Naive thymus-derived CD4-positive, alpha-beta T cell (primary cell): ENCODE measurements around the gene MOSPD2. TPM values are rescaled to one million over a fixed set of nuclear protein-coding genes. Genes with fewer than 3 reads are reported as not detected.

Source experiments
- ATAC-seq: fragments of 150-1000 bp; cut with Tn5 transposase; 2 replicates; pipeline ENCODE4 v1.10.0; 2021; ENCODE audit warnings: mild to moderate bottlenecking, moderate library complexity
- CTCF ChIA-PET: fragments of 350-600 bp; sonication (Branson Sonifier 250); formaldehyde crosslinking; loops from one replicate; lab custom pipeline; 2021; ENCODE audit warnings: antibody characterized with exemption; lab: Charles Lee
- POLR2A ChIA-PET: fragments of 350-600 bp; sonication (Branson Sonifier 250); formaldehyde crosslinking; loops from one replicate; lab custom pipeline; 2021; ENCODE audit warnings: antibody characterized with exemption, inconsistent platforms; lab: Charles Lee
- DNase-seq, 9 donors: peaks; one replicate each; pipeline versions ENCODE4 v3.0.0 to v3.0.0-alpha.2; 2020 to 2022; ENCODE audit warnings: mixed read lengths in 1 of 9
- H3K27ac ChIP-seq: one replicate; pipeline ENCODE4 v1.7.0; 2013; ENCODE audit warnings: mild to moderate bottlenecking, low read depth, low read length, moderate library complexity
- H3K27me3 ChIP-seq, 2 donors: one replicate each; pipeline ENCODE4 v1.7.0; 2013; ENCODE audit warnings: low read length in 2 of 2, mild to moderate bottlenecking in 2 of 2, moderate library complexity in 2 of 2; ENCODE audit not compliant: control insufficient read depth in 2 of 2, insufficient read depth in 2 of 2
- H3K36me3 ChIP-seq, 3 experiments: 1 replicate in 2 of 3; 2 replicates in 1 of 3; pipeline ENCODE4 v1.7.0; 2013; ENCODE audit warnings: low read length in 3 of 3, mild to moderate bottlenecking in 3 of 3, moderate library complexity in 1 of 3; ENCODE audit not compliant: insufficient read depth in 3 of 3, control insufficient read depth in 2 of 3
- H3K4me1 ChIP-seq, 2 donors: one replicate each; pipeline ENCODE4 v1.7.0; 2013; ENCODE audit warnings: low read length in 2 of 2, mild to moderate bottlenecking in 2 of 2, moderate library complexity in 1 of 2; ENCODE audit not compliant: control insufficient read depth in 2 of 2, insufficient read depth in 2 of 2
- H3K4me3 ChIP-seq: 2 replicates; pipeline ENCODE4 v1.7.0; 2013; ENCODE audit warnings: mild to moderate bottlenecking, low read length
- H3K9me3 ChIP-seq, 3 experiments: 1 replicate in 2 of 3; 2 replicates in 1 of 3; pipeline ENCODE4 v1.7.0; 2013; ENCODE audit warnings: low read length in 3 of 3; ENCODE audit not compliant: control insufficient read depth in 2 of 3
- H3K27ac Mint-ChIP-seq, 9 donors: one replicate each; pipeline ENCODE4 v1.8.0; 2020 to 2022; ENCODE audit warnings: mixed read lengths in 9 of 9, mild to moderate bottlenecking in 8 of 9, moderate library complexity in 5 of 9, inconsistent platforms in 2 of 9
- H3K27me3 Mint-ChIP-seq, 5 donors: one replicate each; pipeline ENCODE4 v1.8.0; 2021 to 2022; ENCODE audit warnings: mixed read lengths in 5 of 5, mild to moderate bottlenecking in 1 of 5
- H3K36me3 Mint-ChIP-seq, 5 donors: one replicate each; pipeline ENCODE4 v1.8.0; 2020 to 2022; ENCODE audit warnings: mixed read lengths in 5 of 5, mild to moderate bottlenecking in 3 of 5, inconsistent platforms in 1 of 5
- H3K4me1 Mint-ChIP-seq, 7 donors: one replicate each; pipeline ENCODE4 v1.8.0; 2020 to 2022; ENCODE audit warnings: mixed read lengths in 7 of 7, mild to moderate bottlenecking in 3 of 7, inconsistent platforms in 1 of 7
- H3K4me3 Mint-ChIP-seq, 10 donors: one replicate each; pipeline ENCODE4 v1.8.0; 2020 to 2022; ENCODE audit warnings: mild to moderate bottlenecking in 10 of 10, mixed read lengths in 10 of 10, moderate library complexity in 6 of 10, inconsistent platforms in 2 of 10
- H3K9me3 Mint-ChIP-seq, 11 donors: one replicate each; pipeline ENCODE4 v1.8.0; 2020 to 2022; ENCODE audit warnings: mixed read lengths in 11 of 11, mild to moderate bottlenecking in 4 of 11, inconsistent platforms in 1 of 11, moderate library complexity in 1 of 11
- intact Hi-C, 2 donors: fragments of 100-400 bp; cut with micrococcal nuclease; formaldehyde crosslinking; loops; one replicate each; pipeline ENCODE4 v1.15.1; 2023
- polyA plus RNA-seq, 2 donors: library from polyadenylated mRNA; unstranded; fragments of 300-500 nt; fragmentation: Illumina TruSeq; gene quantifications; one replicate each; pipeline ENCODE4 v1.2.3, GENCODE V29; 2021
- total RNA-seq, 6 experiments: library from RNA in 5 of 6; stranded (reverse) in 5 of 6; gene quantifications; 1 replicate in 5 of 6; 2 replicates in 1 of 6; pipeline ENCODE4 v1.2.3 and lab custom pipeline; 2021 to 2026

MOSPD2 gene
- total RNA-seq (10 to 100 TPM in 4 of 5 experiments, 1 to 10 TPM in 1; 7.1 to 15.7 (median 13.4) TPM), polyA plus RNA-seq (1 to 10 TPM; 5.3 to 8.0 TPM), total RNA-seq (lab: John Stamatoyannopoulos, UW) (16.8 reads per million, percentile 46 among the genes with 10 or more reads in this experiment)

DNA sequence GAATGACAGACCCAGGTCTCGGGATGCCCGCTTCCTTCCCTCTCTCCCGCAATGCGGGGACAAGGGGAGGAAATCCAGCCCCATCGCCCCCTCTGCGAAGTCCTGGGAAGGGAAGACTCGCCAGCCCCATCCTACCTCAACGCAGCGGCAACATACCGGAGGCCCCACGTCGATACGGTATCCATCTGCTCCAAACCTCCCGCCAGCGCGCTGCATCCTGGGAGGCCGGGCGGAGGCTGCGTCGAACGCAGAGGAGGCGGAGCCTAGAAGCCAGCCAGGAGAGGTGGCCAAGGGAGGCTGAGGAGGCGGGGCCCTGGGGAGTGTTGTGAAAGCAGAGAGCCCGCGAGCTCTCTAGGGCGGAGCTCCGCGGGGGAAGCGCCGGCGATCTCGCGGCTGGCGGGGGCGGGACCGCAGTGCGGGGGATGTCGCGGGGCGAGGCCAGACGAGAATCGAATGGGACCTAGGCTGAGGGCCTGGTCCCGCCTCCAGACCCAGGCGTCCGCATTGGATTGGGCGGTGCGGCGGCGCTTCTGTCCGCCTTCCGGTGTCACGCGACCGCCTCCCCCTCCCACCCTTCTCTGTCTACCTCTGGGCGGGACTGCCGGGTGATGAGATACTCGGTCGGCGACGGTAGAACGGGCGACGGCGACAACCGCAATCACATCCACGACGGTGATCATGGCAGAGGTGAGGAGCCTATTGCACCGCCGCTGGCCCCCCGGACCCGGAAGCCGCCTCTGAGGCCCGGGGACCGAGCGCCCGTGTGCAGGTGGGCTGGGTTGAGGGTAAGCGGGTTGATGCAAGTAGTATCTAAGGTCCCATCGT, at the start of gene MOSPD2, which contains the start of gene FANCB:
MOSPD2 (plus strand) TSS at position 571 of the 825 bp plus-strand sequence; CDS start at position 679, 108 bp downstream.
FANCB (minus strand) TSS at position 219 of the 825 bp plus-strand sequence. CDS start 7,559 bp downstream, outside the sequence.
- ATAC-seq: peak; percentile 95
- intact Hi-C loops: loop anchor here (1.0 to 10.0 kb wide), 16 partner anchors 270 to 1994 kb away; partner anchors contain the start of genes OFD1 (in 2 of the 2), PIGA (in 2 of the 2), TRAPPC2 (in 2 of the 2) and AP1S2 (in 1 of the 2)
- H3K4me3 Mint-ChIP-seq: peak within 1 kb of the TSS; percentile 82 to 94 (median 88)
- peaks cover 4 to 9% of the 10 kb centered on the region in 2 donors for H3K4me1 ChIP-seq
- H3K27me3 Mint-ChIP-seq: no peaks in the 10 kb centered on the region
- ChIA-PET POLR2A (interaction anchor here (1.5 kb wide), 1 partner anchor 462 kb away, joined by 5 read pairs; no protein-coding TSS in a partner anchor), CTCF (no interaction called here)
- H3K4me3 ChIP-seq: peak within 1 kb of the TSS; percentile 76
- peak; percentile 83 to 96 (median 93) for DNase-seq
- H3K36me3 Mint-ChIP-seq: peaks cover 0 to 13% (median 7%) of the 10 kb centered on the region in 5 donors
- H3K27ac Mint-ChIP-seq: peak within 1 kb of the TSS; percentile 75 to 93 (median 88)
- H3K9me3 Mint-ChIP-seq: peaks cover 0 to 2% (median 0%) of the 10 kb centered on the region in 11 donors
- H3K27me3 ChIP-seq: no peaks in the 10 kb centered on the region
- H3K27ac ChIP-seq: peak within 1 kb of the TSS; percentile 76
- H3K36me3 ChIP-seq: no peaks in the 10 kb centered on the region
- no peaks in the 10 kb centered on the region for H3K9me3 ChIP-seq
- H3K4me1 Mint-ChIP-seq: peaks cover 0 to 34% (median 14%) of the 10 kb centered on the region in 7 donors

DNA sequence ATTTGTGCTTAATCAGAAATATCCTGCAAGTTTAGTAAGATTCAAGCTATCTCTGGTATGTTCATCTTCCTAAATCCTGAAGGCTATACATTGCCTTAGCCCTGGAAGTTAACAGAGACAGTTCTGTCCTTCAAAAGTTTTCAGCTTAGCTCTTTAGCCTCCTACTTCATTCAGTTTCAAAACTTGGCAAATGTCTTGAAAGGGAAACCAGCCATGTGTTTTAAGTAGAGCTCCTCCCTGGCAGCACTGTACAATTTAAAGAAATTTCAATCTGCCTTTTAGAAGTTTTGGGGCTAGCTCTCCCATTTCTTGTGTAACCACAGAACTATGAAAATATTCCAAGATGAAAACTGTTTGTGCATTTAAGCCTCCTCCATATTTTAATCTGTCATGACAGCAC, 47.4 kb upstream of the MOSPD2 start:
- Mint-ChIP-seq H3K9me3 (peaks cover 0 to 17% (median 6%) of the 10 kb centered on the region in 11 donors), H3K4me3 (no peak overlapping the region), H3K27ac (no peak overlapping the region), H3K27me3 (peaks cover 0 to 7% (median 0%) of the 10 kb centered on the region in 5 donors), H3K36me3 (peaks cover 0 to 12% (median 0%) of the 10 kb centered on the region in 5 donors), H3K4me1 (no peaks in the 10 kb centered on the region)
- DNase-seq: no peak
- ChIA-PET CTCF (no interaction called here), POLR2A (no interaction called here)
- intact Hi-C loops: no loop called here
- Histone ChIP-seq H3K27me3 (no peaks in the 10 kb centered on the region), H3K9me3 (no peaks in the 10 kb centered on the region), H3K27ac (no peak overlapping the region), H3K4me1 (no peaks in the 10 kb centered on the region), H3K36me3 (no peaks in the 10 kb centered on the region), H3K4me3 (no peak overlapping the region)
- no peak for ATAC-seq

DNA sequence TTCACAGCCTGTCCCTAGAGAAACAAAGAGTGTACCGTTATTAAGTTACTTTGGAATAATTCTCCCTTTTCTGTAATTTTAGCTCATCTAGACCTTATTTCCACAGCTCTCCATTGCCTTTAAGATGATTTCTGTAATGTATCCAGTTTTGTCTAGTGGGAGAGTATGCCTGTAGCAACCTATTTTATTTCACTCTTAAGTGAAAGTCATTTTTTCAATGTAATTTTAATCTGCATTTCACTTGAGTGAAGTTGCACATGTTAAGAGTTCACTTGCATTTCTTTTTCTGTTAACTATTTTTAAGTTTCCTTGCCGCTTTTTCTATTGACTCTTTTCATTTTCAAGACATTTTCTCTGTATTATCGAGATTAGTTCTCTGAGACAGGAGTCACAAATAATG, 46.9 kb upstream of the MOSPD2 start:
- peaks cover 0 to 13% (median 0%) of the 10 kb centered on the region in 5 donors for H3K36me3 Mint-ChIP-seq
- H3K4me1 Mint-ChIP-seq: no peaks in the 10 kb centered on the region
- peaks cover 0 to 17% (median 6%) of the 10 kb centered on the region in 11 donors for H3K9me3 Mint-ChIP-seq
- no peak overlapping the region for H3K4me3 ChIP-seq
- ChIA-PET CTCF (no interaction called here), POLR2A (no interaction called here)
- peaks cover 0 to 7% (median 0%) of the 10 kb centered on the region in 5 donors for H3K27me3 Mint-ChIP-seq
- no peaks in the 10 kb centered on the region for H3K4me1 ChIP-seq
- ATAC-seq (no peak), DNase-seq (no peak)
- H3K27ac ChIP-seq: no peak overlapping the region
- H3K4me3 Mint-ChIP-seq: no peak overlapping the region
- H3K36me3 ChIP-seq: no peaks in the 10 kb centered on the region
- no peaks in the 10 kb centered on the region for H3K9me3 ChIP-seq
- no peak overlapping the region for H3K27ac Mint-ChIP-seq
- H3K27me3 ChIP-seq: no peaks in the 10 kb centered on the region
- intact Hi-C loops: no loop called here

- intact Hi-C loops: no loop called here
- no peak overlapping the region for H3K4me3 ChIP-seq
- no peak overlapping the region for H3K27ac ChIP-seq
- ChIA-PET CTCF (interaction anchor here (0.6 kb wide), 1 partner anchor 21 kb away, joined by 3 read pairs; no protein-coding TSS in a partner anchor), POLR2A (no interaction called here)
- no peaks in the 10 kb centered on the region for H3K4me1 ChIP-seq
- H3K9me3 ChIP-seq: no peaks in the 10 kb centered on the region
- DNase-seq: no peak
- H3K27me3 ChIP-seq: no peaks in the 10 kb centered on the region
- Mint-ChIP-seq H3K4me3 (no peak overlapping the region), H3K27ac (no peak overlapping the region), H3K27me3 (peaks cover 0 to 7% (median 0%) of the 10 kb centered on the region in 5 donors), H3K4me1 (no peaks in the 10 kb centered on the region), H3K9me3 (peaks cover 0 to 17% (median 6%) of the 10 kb centered on the region in 11 donors), H3K36me3 (peaks cover 0 to 20% (median 5%) of the 10 kb centered on the region in 5 donors)
- no peak for ATAC-seq
- H3K36me3 ChIP-seq: no peaks in the 10 kb centered on the region
Observed at GRCh38 chrX:14829643-14830042, 43.6 kb upstream of the MOSPD2 start.

- ATAC-seq (no peak), DNase-seq (no peak)
- Histone ChIP-seq H3K4me1 (no peaks in the 10 kb centered on the region), H3K4me3 (no peak overlapping the region), H3K27ac (no peak overlapping the region), H3K27me3 (no peaks in the 10 kb centered on the region), H3K36me3 (no peaks in the 10 kb centered on the region), H3K9me3 (no peaks in the 10 kb centered on the region)
- Mint-ChIP-seq H3K36me3 (peaks cover 0 to 31% (median 13%) of the 10 kb centered on the region in 5 donors), H3K4me1 (no peaks in the 10 kb centered on the region), H3K27ac (no peak overlapping the region), H3K27me3 (no peaks in the 10 kb centered on the region), H3K9me3 (peaks cover 0 to 16% (median 6%) of the 10 kb centered on the region in 11 donors), H3K4me3 (no peak overlapping the region)
- intact Hi-C loops: no loop called here
- POLR2A ChIA-PET: no interaction called here
- CTCF ChIA-PET: no interaction called here
Observed at GRCh38 chrX:14832151-14832550, 41.1 kb upstream of the MOSPD2 start.

DNA sequence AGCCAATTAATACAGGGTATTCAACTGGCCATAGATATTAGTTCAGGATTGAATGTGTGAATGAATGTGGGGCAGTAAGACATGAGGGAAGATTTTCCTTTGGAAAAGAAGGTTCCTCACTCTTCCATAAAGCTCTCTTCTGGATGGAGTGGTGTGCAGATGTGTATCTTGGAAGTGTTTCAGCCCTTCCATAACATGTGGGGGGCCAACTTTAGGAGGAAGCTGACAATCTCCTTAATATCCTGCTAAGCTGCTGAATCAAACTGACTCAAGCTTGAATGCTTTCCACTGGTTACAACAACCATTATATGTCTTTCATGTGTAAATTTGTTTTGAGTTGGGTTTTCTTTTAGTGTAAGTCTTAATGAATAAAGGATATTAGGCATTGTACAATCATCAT, 40.6 kb upstream of the MOSPD2 start:
- ChIA-PET CTCF (no interaction called here), POLR2A (no interaction called here)
- peaks cover 0 to 16% (median 6%) of the 10 kb centered on the region in 11 donors for H3K9me3 Mint-ChIP-seq
- H3K4me3 Mint-ChIP-seq: no peak overlapping the region
- no peaks in the 10 kb centered on the region for H3K4me1 Mint-ChIP-seq
- H3K36me3 Mint-ChIP-seq: peaks cover 0 to 31% (median 13%) of the 10 kb centered on the region in 5 donors
- ATAC-seq (no peak), DNase-seq (no peak)
- no peak overlapping the region for H3K27ac Mint-ChIP-seq
- H3K27ac ChIP-seq: no peak overlapping the region
- H3K27me3 Mint-ChIP-seq: no peaks in the 10 kb centered on the region
- no peaks in the 10 kb centered on the region for H3K9me3 ChIP-seq
- no peak overlapping the region for H3K4me3 ChIP-seq
- H3K27me3 ChIP-seq: no peaks in the 10 kb centered on the region
- H3K4me1 ChIP-seq: no peaks in the 10 kb centered on the region
- intact Hi-C loops: no loop called here
- H3K36me3 ChIP-seq: no peaks in the 10 kb centered on the region
